HepG2 (cell line): ENCODE data around the gene PIR. TPM values are rescaled to one million over a fixed set of nuclear protein-coding genes. Genes with fewer than 3 reads are reported as not detected.

Experiments used
- ATAC-seq: fragments of 200-7000 bp; cut with Tn5 transposase; 3 replicates; pipeline ENCODE4 v1.9.1; 2020; ENCODE audit warnings: mild to moderate bottlenecking, moderate library complexity
- BruUV-seq: library from RNA; stranded (reverse); fragments of 400-500 nt; replicated peaks from 2 replicates; lab custom pipeline; 2021; lab: Mats Ljungman, UMichigan
- CTCF ChIA-PET: fragments of 300-600 bp; formaldehyde crosslinking; extraction: SDS; loops from one replicate; lab custom pipeline; 2021; ENCODE audit warnings: low total read pairs, inconsistent platforms, low intra/inter-chr PET ratio; lab: Yijun Ruan, JAX
- POLR2A ChIA-PET: fragments of 350-600 bp; sonication (Branson Sonifier 250); formaldehyde crosslinking; loops from one replicate; lab custom pipeline; 2020; ENCODE audit warnings: antibody characterized with exemption, inconsistent platforms; lab: Yijun Ruan, JAX
- DNase-seq: peaks from one replicate; pipeline ENCODE4 v3.0.0-alpha.2; 2015; ENCODE audit warnings: low spot score
- FAIRE-seq: peaks from 3 replicates; lab custom pipeline; 2011; peaks lifted over from hg19 to GRCh38; lab: Jason Lieb, UNC
- H2AFZ ChIP-seq: one replicate; pipeline ENCODE4 v1.6.1; 2011; ENCODE audit warnings: low read length, inconsistent platforms
- H3K27ac ChIP-seq: fragments of 300-600 bp; 3 replicates; pipeline ENCODE4 v1.8.0; 2011; ENCODE audit warnings: mixed run types, mild to moderate bottlenecking, mixed read lengths, low read length, inconsistent platforms; ENCODE audit not compliant: insufficient read depth; ENCODE audit errors: extremely low read length
- H3K27me3 ChIP-seq, 2 experiments: fragments of 200-600 bp in 1 of 2; 2 replicates in 1 of 2; 3 replicates in 1 of 2; pipeline versions ENCODE4 v1.6.0 to v1.8.0; 2011; ENCODE audit warnings: low read length in 2 of 2, mild to moderate bottlenecking in 2 of 2, moderate library complexity in 2 of 2, inconsistent platforms in 1 of 2; ENCODE audit not compliant: insufficient read depth in 2 of 2, control insufficient read depth in 1 of 2
- H3K36me3 ChIP-seq, 2 experiments: fragments of 200-600 bp in 1 of 2; replicated peaks in 1 of 2; 2 replicates in 1 of 2; 3 replicates in 1 of 2; pipeline versions ENCODE4 v1.5.1 to v1.8.0; 2011; ENCODE audit warnings: low read length in 2 of 2, inconsistent platforms in 1 of 2; ENCODE audit not compliant: insufficient read depth in 2 of 2, control insufficient read depth in 1 of 2
- H3K4me1 ChIP-seq: 2 replicates; pipeline ENCODE4 v1.5.1; 2012; ENCODE audit warnings: low read length, inconsistent platforms; ENCODE audit not compliant: insufficient read depth
- H3K4me2 ChIP-seq: 2 replicates; pipeline ENCODE4 v1.6.0; 2011; ENCODE audit warnings: low read depth, low read length, inconsistent platforms
- H3K4me3 ChIP-seq, 3 experiments: fragments of 200-600 bp in 1 of 3; sonication (generic), shearing (Covaris generic) in 1 of 3; replicated peaks in 1 of 3; 2 replicates each; pipeline ENCODE4 v1.5.1; 2011 to 2016; ENCODE audit warnings: low read length in 3 of 3, inconsistent platforms in 2 of 3, low read depth in 2 of 3, mild to moderate bottlenecking in 2 of 3, control low read depth in 1 of 3, mixed read lengths in 1 of 3; ENCODE audit not compliant: insufficient read depth in 1 of 3
- H3K79me2 ChIP-seq: one replicate; pipeline ENCODE4 v1.6.1; 2011; ENCODE audit warnings: low read length, inconsistent platforms; ENCODE audit not compliant: insufficient read depth
- H3K9ac ChIP-seq: 2 replicates; pipeline ENCODE4 v1.6.0; 2011; ENCODE audit warnings: mild to moderate bottlenecking, low read depth, low read length, inconsistent platforms; ENCODE audit not compliant: insufficient read depth
- H3K9me3 ChIP-seq: 2 replicates; pipeline ENCODE4 v1.5.1; 2012; ENCODE audit warnings: mild to moderate bottlenecking, low read length
- H4K20me1 ChIP-seq: 2 replicates; pipeline ENCODE4 v1.6.0; 2011; ENCODE audit warnings: inconsistent platforms, mild to moderate bottlenecking, low read length, moderate library complexity; ENCODE audit not compliant: insufficient read depth
- ATAD3A ChIP-seq: sonication (generic); formaldehyde crosslinking; IDR thresholded peaks from 2 replicates; pipeline ENCODE4 v1.4.0; 2020; ENCODE audit warnings: missing genetic modification reagents
- CBX1 ChIP-seq: IDR thresholded peaks from one replicate; pipeline ENCODE4 v1.6.1; 2016; ENCODE audit warnings: antibody characterized with exemption, low read depth
- ERF ChIP-seq: IDR thresholded peaks from 2 replicates; pipeline ENCODE4 v1.6.1; 2018; ENCODE audit warnings: missing biosample characterization, missing genetic modification reagents
- ETV6 ChIP-seq: sonication (generic); formaldehyde crosslinking; conservative IDR thresholded peaks from 2 replicates; pipeline ENCODE4 v1.4.0; 2020; ENCODE audit warnings: missing genetic modification reagents
- NRL ChIP-seq: sonication (generic); formaldehyde crosslinking; IDR thresholded peaks from 2 replicates; pipeline ENCODE4 v1.5.0; 2020; ENCODE audit warnings: missing genetic modification reagents, mild to moderate bottlenecking, moderate library complexity, borderline replicate concordance
- RFXANK ChIP-seq: IDR thresholded peaks from 2 replicates; pipeline ENCODE4 v1.6.1; 2016
- RXRB ChIP-seq: IDR thresholded peaks from 2 replicates; pipeline ENCODE4 v1.6.1; 2016; ENCODE audit warnings: borderline replicate concordance, missing genetic modification reagents, missing compliant biosample characterization
- ZNF276 ChIP-seq: sonication (generic); formaldehyde crosslinking; IDR thresholded peaks from 2 replicates; pipeline ENCODE4 v1.4.0; 2020; ENCODE audit warnings: mild to moderate bottlenecking, low read depth, missing genetic modification reagents
- ZNF329 ChIP-seq: sonication (generic); formaldehyde crosslinking; IDR thresholded peaks from 2 replicates; pipeline ENCODE4 v1.9.0; 2021; ENCODE audit warnings: low read depth, mild to moderate bottlenecking, missing genetic modification reagents
- WGBS: methylation state at CpG from one replicate; pipeline ENCODE4 v1.1.6; 2017; ENCODE audit warnings: low lambda C conversion rate; 5-methylcytosine and 5-hydroxymethylcytosine counted together
- in situ Hi-C: cut with HindIII; loops from 2 replicates; pipeline ENCODE4 v1.10.0; 2017; ENCODE audit warnings: low pct_unique_long_range_greater_than_20kb; ENCODE audit not compliant: extremely low pct_ligation_motif_present
- intact Hi-C: fragments of 100-400 bp; cut with micrococcal nuclease; formaldehyde crosslinking; loops from one replicate; pipeline ENCODE4 v1.10.0; 2022; ENCODE audit not compliant: unreplicated experiment
- polyA plus RNA-seq, 8 experiments: library from polyadenylated mRNA; depleted of rRNA in 3 of 8; stranded (reverse) in 7 of 8; unstranded in 1 of 8; fragments of >200 nt; fragmentation: Illumina TruSeq in 4 of 8; extraction: Trizol in 4 of 8; gene quantifications; 2 replicates each; pipeline versions ENCODE4 v1.2.1 to v1.2.3, GENCODE V29; 2011 to 2016; ENCODE audit warnings: low read depth in 4 of 8, missing spikeins in 1 of 8, mixed read lengths in 1 of 8; ENCODE audit not compliant: insufficient read depth in 1 of 8
- total RNA-seq, 5 experiments: library from RNA; depleted of rRNA; stranded (reverse); fragments of >200 nt; fragmentation: Illumina TruSeq; extraction: Trizol; gene quantifications; 2 replicates each; pipeline ENCODE4 v1.2.3, GENCODE V29; 2016; ENCODE audit warnings: low read depth in 1 of 5

Gene PIR
- total and polyA plus RNA-seq, 2 of the 13 experiments (the other 11 are each of a cell fraction or from before 2014, with no cell fraction given): 12.2 to 38.0 TPM

GRCh38 chrX:15343075-15343476, 150.1 kb downstream of the PIR start:
- Histone ChIP-seq H3K79me2 (no peaks in the 10 kb centered on the region), H3K36me3 (no peaks in the 10 kb centered on the region), H3K9ac (no peak overlapping the region), H3K27me3 (no peaks in the 10 kb centered on the region), H4K20me1 (no peaks in the 10 kb centered on the region), H3K4me2 (no peak overlapping the region), H3K4me1 (no peaks in the 10 kb centered on the region), H3K9me3 (no peaks in the 10 kb centered on the region), H3K27ac (no peak overlapping the region), H3K4me3 (no peak overlapping the region), H2AFZ (no peak overlapping the region)
- BruUV-seq: no TSS peak
- TF ChIP-seq ZNF276 (CRISPR knock-in tag) (no peak), CBX1 (no peak), RXRB (CRISPR knock-in tag) (no peak), ETV6 (CRISPR knock-in tag) (no peak), RFXANK (CRISPR knock-in tag) (no peak), ERF (CRISPR knock-in tag) (no peak), ZNF329 (CRISPR knock-in tag) (no peak), ATAD3A (CRISPR knock-in tag) (no peak), NRL (CRISPR knock-in tag) (no peak)
- FAIRE-seq: no peak
- DNase-seq: no peak
- 12% methylated on average over 5 of the region's 5 CpGs for WGBS
- in situ Hi-C loops: loop anchor here (10.0 to 25.0 kb wide), 3 partner anchors 122 to 344 kb away; no protein-coding TSS in a partner anchor
- ATAC-seq: no peak
- CTCF ChIA-PET: no interaction called here
- POLR2A ChIA-PET: no interaction called here
- intact Hi-C loops: no loop called here
